Glutamatergic neuron (in vitro differentiated cells): Measurements from ENCODE around the gene CTBP2. TPM values are rescaled to one million over a fixed set of nuclear protein-coding genes. Genes with fewer than 3 reads are reported as not detected.

Source experiments
- DNase-seq: peaks from one replicate; pipeline ENCODE4 v3.0.0; 2022
- H3K27ac Mint-ChIP-seq: one replicate; pipeline ENCODE4 v1.8.0; 2020; ENCODE audit warnings: mild to moderate bottlenecking, mixed read lengths, inconsistent platforms; ENCODE audit not compliant: unreplicated experiment
- H3K27me3 Mint-ChIP-seq: one replicate; pipeline ENCODE4 v1.8.0; 2020; ENCODE audit warnings: mild to moderate bottlenecking, moderate library complexity, mixed read lengths, inconsistent platforms; ENCODE audit not compliant: unreplicated experiment
- H3K36me3 Mint-ChIP-seq: one replicate; pipeline ENCODE4 v1.8.0; 2020; ENCODE audit warnings: mild to moderate bottlenecking, mixed read lengths, inconsistent platforms; ENCODE audit not compliant: unreplicated experiment
- H3K4me1 Mint-ChIP-seq: one replicate; pipeline ENCODE4 v1.8.0; 2020; ENCODE audit warnings: mild to moderate bottlenecking, low read depth, mixed read lengths, inconsistent platforms; ENCODE audit not compliant: unreplicated experiment
- H3K4me3 Mint-ChIP-seq: one replicate; pipeline ENCODE4 v1.8.0; 2020; ENCODE audit warnings: mild to moderate bottlenecking, mixed read lengths, inconsistent platforms; ENCODE audit not compliant: unreplicated experiment
- H3K9me3 Mint-ChIP-seq: one replicate; pipeline ENCODE4 v1.8.0; 2020; ENCODE audit warnings: mild to moderate bottlenecking, moderate library complexity, mixed read lengths, inconsistent platforms; ENCODE audit not compliant: unreplicated experiment
- CTCF ChIP-seq: fragments of 200-600 bp; sonication (generic); IDR thresholded peaks from one replicate; pipeline ENCODE4 v1.5.0; 2021; ENCODE audit not compliant: partially characterized antibody, unreplicated experiment
- total RNA-seq: library from RNA; stranded (reverse); fragmentation: NEBNext Ultra II Directional; extraction: Animal tissue kit (Norgen Biotek cat#: 25700); gene quantifications from one replicate; pipeline ENCODE4 v1.2.1, GENCODE V29; 2021; ENCODE audit not compliant: unreplicated experiment

CTBP2 gene
- total RNA-seq, 1 donor from 2014 or later: 174 TPM

- DNase-seq: no peak
- TF ChIP-seq CTCF: no peak
- Mint-ChIP-seq H3K4me3 (no peak overlapping the region), H3K9me3 (peaks cover 6% of the 10 kb centered on the region), H3K4me1 (peaks cover 59% of the 10 kb centered on the region), H3K36me3 (no peaks in the 10 kb centered on the region), H3K27me3 (peaks cover 7% of the 10 kb centered on the region), H3K27ac (peak overlapping the region; percentile 86)
These were observed 65.6 kb downstream of the CTBP2 start for GRCh38 chr10:125094806-125095205.

GRCh38 chr10:125093974-125094705, 66.2 kb downstream of the CTBP2 start:
- H3K4me3 Mint-ChIP-seq: peak overlapping the region; percentile 42
- peaks cover 56% of the 10 kb centered on the region for H3K4me1 Mint-ChIP-seq
- H3K36me3 Mint-ChIP-seq: no peaks in the 10 kb centered on the region
- no peak for TF ChIP-seq CTCF
- peaks cover 10% of the 10 kb centered on the region for H3K27me3 Mint-ChIP-seq
- no peak for DNase-seq
- H3K9me3 Mint-ChIP-seq: peaks cover 6% of the 10 kb centered on the region
- peak overlapping the region; percentile 86 for H3K27ac Mint-ChIP-seq

- no peaks in the 10 kb centered on the region for H3K36me3 Mint-ChIP-seq
- H3K9me3 Mint-ChIP-seq: peaks cover 6% of the 10 kb centered on the region
- peaks cover 57% of the 10 kb centered on the region for H3K4me1 Mint-ChIP-seq
- DNase-seq: no peak
- H3K4me3 Mint-ChIP-seq: peak overlapping the region; percentile 42
- peak overlapping the region; percentile 86 for H3K27ac Mint-ChIP-seq
- H3K27me3 Mint-ChIP-seq: peaks cover 12% of the 10 kb centered on the region
- TF ChIP-seq CTCF: no peak
These were observed 67.0 kb downstream of the CTBP2 start for GRCh38 chr10:125093199-125093973.

- no peak for DNase-seq
- peaks cover 12% of the 10 kb centered on the region for H3K27me3 Mint-ChIP-seq
- no peak for TF ChIP-seq CTCF
- peaks cover 63% of the 10 kb centered on the region for H3K4me1 Mint-ChIP-seq
- peaks cover 6% of the 10 kb centered on the region for H3K9me3 Mint-ChIP-seq
- no peak overlapping the region for H3K27ac Mint-ChIP-seq
- H3K36me3 Mint-ChIP-seq: peaks cover 6% of the 10 kb centered on the region
- H3K4me3 Mint-ChIP-seq: no peak overlapping the region
These were observed 67.8 kb downstream of the CTBP2 start for GRCh38 chr10:125092564-125093031.

GRCh38 chr10:125091891-125092290, 68.5 kb downstream of the CTBP2 start:
- Mint-ChIP-seq H3K36me3 (peaks cover 8% of the 10 kb centered on the region), H3K27me3 (peaks cover 10% of the 10 kb centered on the region), H3K9me3 (peaks cover 4% of the 10 kb centered on the region), H3K4me1 (peaks cover 62% of the 10 kb centered on the region), H3K4me3 (no peak overlapping the region), H3K27ac (no peak overlapping the region)
- no peak for TF ChIP-seq CTCF
- no peak for DNase-seq
